Keratinocyte (primary cell): Measurements from ENCODE around the gene LHX3.

ENCODE experiments used
- CTCF ChIP-seq, 3 experiments: IDR thresholded peaks in 1 of 3; conservative IDR thresholded peaks in 1 of 3; optimal IDR thresholded peaks in 1 of 3; 2 replicates in 2 of 3; 3 replicates in 1 of 3; pipeline versions ENCODE3 to v1.5.1; 2011; ENCODE audit warnings: low read length in 3 of 3, mild to moderate bottlenecking in 3 of 3, moderate library complexity in 2 of 3, control low read depth in 1 of 3, inconsistent platforms in 1 of 3; ENCODE audit not compliant: insufficient read depth in 2 of 3; ENCODE audit errors: extremely low read depth in 1 of 3
- EZH2 ChIP-seq: IDR thresholded peaks from one replicate; pipeline ENCODE4 v1.6.1; 2012; ENCODE audit warnings: inconsistent platforms, mild to moderate bottlenecking, low read length, moderate library complexity

- TF ChIP-seq EZH2 (no peak), CTCF (optimal IDR thresholded peaks at IDR 0.05 in 1 of 3, IDR thresholded peaks at IDR 0.05 in 1 of 3, conservative IDR thresholded peaks at IDR 0.05 in 1 of 3; ENCODE audit: extremely low read depth in 1 of 3, insufficient read depth in 2 of 3, low read length in 3 of 3) (no peak)
Observed at GRCh38 chr9:136252846-136253245, 47.9 kb upstream of the LHX3 start.
